IMR-90 (cell line): Measurements from ENCODE around the gene VPS8. TPM values are rescaled to one million over a fixed set of nuclear protein-coding genes. Genes with fewer than 3 reads are reported as not detected.

Source experiments
- ATAC-seq: fragments of 200-7000 bp; cut with Tn5 transposase; 2 replicates; pipeline ENCODE4 v1.9.1; 2020; ENCODE audit warnings: low read depth, mild to moderate bottlenecking, moderate library complexity
- BruUV-seq: library from RNA; stranded (reverse); fragments of 400-500 nt; replicated peaks from 2 replicates; lab custom pipeline; 2021; lab: Mats Ljungman, UMichigan
- CTCF ChIA-PET: fragments of 300-600 bp; formaldehyde crosslinking; extraction: SDS; loops from one replicate; lab custom pipeline; 2021; ENCODE audit warnings: antibody characterized with exemption; lab: Yijun Ruan, JAX
- POLR2A ChIA-PET: fragments of 300-600 bp; sonication (Branson Sonifier 250); formaldehyde crosslinking; loops from one replicate; lab custom pipeline; 2022; ENCODE audit warnings: antibody characterized with exemption; ENCODE audit not compliant: unreplicated experiment; lab: Charles Lee
- DNase-seq: peaks from one replicate; pipeline ENCODE4 v3.0.0; 2013
- H2AFZ ChIP-seq: replicated peaks from 2 replicates; pipeline ENCODE3; 2013; ENCODE audit warnings: low read length, mild to moderate bottlenecking; ENCODE audit not compliant: poor library complexity
- H2AK5ac ChIP-seq: 2 replicates; pipeline ENCODE4 v1.6.1; 2013; ENCODE audit warnings: low read depth, low read length, inconsistent platforms
- H2AK9ac ChIP-seq: replicated peaks from 2 replicates; pipeline ENCODE3; 2013; ENCODE audit warnings: mild to moderate bottlenecking, low read depth, low read length, moderate library complexity; ENCODE audit not compliant: poor library complexity
- H2BK120ac ChIP-seq: 2 replicates; pipeline ENCODE4 v1.6.1; 2013; ENCODE audit warnings: low read depth, low read length, inconsistent platforms
- H2BK15ac ChIP-seq: 3 replicates; pipeline ENCODE4 v1.6.1; 2013; ENCODE audit warnings: low read depth, low read length, inconsistent platforms
- H2BK20ac ChIP-seq: 2 replicates; pipeline ENCODE4 v1.6.1; 2013; ENCODE audit warnings: low read depth, mild to moderate bottlenecking, inconsistent platforms, low read length, moderate library complexity
- H2BK5ac ChIP-seq: 2 replicates; pipeline ENCODE4 v1.6.1; 2013; ENCODE audit warnings: mild to moderate bottlenecking, low read depth, low read length, inconsistent platforms; ENCODE audit not compliant: poor library complexity, severe bottlenecking
- H3K14ac ChIP-seq: replicated peaks from 2 replicates; pipeline ENCODE4 v1.6.1; 2013; ENCODE audit warnings: low read depth, low read length, inconsistent platforms
- H3K18ac ChIP-seq: 2 replicates; pipeline ENCODE4 v1.6.1; 2013; ENCODE audit warnings: low read depth, low read length, control low read depth
- H3K23ac ChIP-seq: 2 replicates; pipeline ENCODE4 v1.6.1; 2013; ENCODE audit warnings: low read depth, low read length, inconsistent platforms
- H3K27ac ChIP-seq: 2 replicates; pipeline ENCODE4 v1.5.1; 2013; ENCODE audit warnings: mild to moderate bottlenecking, control low read depth, low read length; ENCODE audit not compliant: insufficient read depth
- H3K27me3 ChIP-seq: 2 replicates; pipeline ENCODE4 v1.6.1; 2013; ENCODE audit warnings: low read length; ENCODE audit not compliant: control insufficient read depth, insufficient read depth
- H3K36me3 ChIP-seq: 2 replicates; pipeline ENCODE4 v1.6.1; 2013; ENCODE audit warnings: low read length, mixed read lengths; ENCODE audit not compliant: control insufficient read depth, insufficient read depth
- H3K4ac ChIP-seq: 2 replicates; pipeline ENCODE4 v1.6.1; 2013; ENCODE audit warnings: low read depth, low read length, inconsistent platforms
- H3K4me1 ChIP-seq: 2 replicates; pipeline ENCODE4 v1.6.1; 2013; ENCODE audit warnings: low read length, mixed read lengths; ENCODE audit not compliant: control insufficient read depth, insufficient read depth
- H3K4me2 ChIP-seq: 2 replicates; pipeline ENCODE4 v1.6.1; 2013; ENCODE audit warnings: low read depth, mild to moderate bottlenecking, control low read depth, low read length, moderate library complexity
- H3K4me3 ChIP-seq: 2 replicates; pipeline ENCODE4 v1.5.1; 2013; ENCODE audit warnings: low read depth, mild to moderate bottlenecking, control low read depth, low read length, moderate library complexity; ENCODE audit not compliant: insufficient read depth
- H3K56ac ChIP-seq: 2 replicates; pipeline ENCODE4 v1.6.1; 2013; ENCODE audit warnings: low read length, inconsistent platforms; ENCODE audit not compliant: insufficient read depth; ENCODE audit errors: extremely low read depth
- H3K79me1 ChIP-seq, 2 experiments: 2 replicates each; pipeline ENCODE4 v1.6.1; 2013; ENCODE audit warnings: low read length in 2 of 2, inconsistent platforms in 1 of 2, low read depth in 1 of 2
- H3K9ac ChIP-seq: 2 replicates; pipeline ENCODE4 v1.6.1; 2013; ENCODE audit warnings: low read depth, low read length, control low read depth
- H3K9me1 ChIP-seq: 2 replicates; pipeline ENCODE4 v1.6.1; 2013; ENCODE audit warnings: low read length, inconsistent platforms; ENCODE audit not compliant: insufficient read depth
- H3K9me3 ChIP-seq: 2 replicates; pipeline ENCODE4 v1.6.1; 2013; ENCODE audit warnings: low read length; ENCODE audit not compliant: control insufficient read depth, insufficient read depth
- H4K20me1 ChIP-seq: 2 replicates; pipeline ENCODE4 v1.6.1; 2013; ENCODE audit warnings: low read length, inconsistent platforms; ENCODE audit not compliant: insufficient read depth
- H4K5ac ChIP-seq: 2 replicates; pipeline ENCODE4 v1.6.1; 2013; ENCODE audit warnings: mild to moderate bottlenecking, low read depth, low read length, control low read depth
- H4K8ac ChIP-seq, 2 experiments: 2 replicates each; pipeline ENCODE4 v1.6.1; 2013; ENCODE audit warnings: low read depth in 2 of 2, low read length in 2 of 2, control low read depth in 1 of 2, inconsistent platforms in 1 of 2
- H4K91ac ChIP-seq: 2 replicates; pipeline ENCODE4 v1.6.1; 2013; ENCODE audit warnings: low read depth, low read length, inconsistent platforms; ENCODE audit not compliant: insufficient read depth
- RFX5 ChIP-seq: IDR thresholded peaks from 2 replicates; pipeline ENCODE4 v1.8.0; 2012; ENCODE audit warnings: low read depth, mild to moderate bottlenecking, low read length, moderate library complexity
- WGBS, 2 experiments: methylation state at CpG; one replicate each; pipeline versions ENCODE4 v1.1.5 to v1.1.7; 2013; ENCODE audit warnings: missing lambda C conversion rate in 2 of 2; ENCODE audit not compliant: insufficient read length in 1 of 2; ENCODE audit errors: extremely low coverage in 2 of 2; 5-methylcytosine and 5-hydroxymethylcytosine counted together
- dilution Hi-C: fragments of 300-500 bp; cut with HindIII; formaldehyde crosslinking; loops from one replicate; pipeline ENCODE4 v1.14.3; 2018; ENCODE audit warnings: low sequenced_read_pairs; ENCODE audit not compliant: unreplicated experiment
- in situ Hi-C: fragments of 300-500 bp; cut with MboI; formaldehyde crosslinking; loops from 3 replicates; pipeline ENCODE4 v1.14.3; 2019; ENCODE audit warnings: low sequenced_read_pairs, inconsistent platforms, mixed read lengths
- intact Hi-C: fragments of 100-400 bp; cut with micrococcal nuclease; formaldehyde crosslinking; loops from 2 replicates; pipeline ENCODE4 v1.10.0; 2022
- polyA plus RNA-seq, 3 experiments: library from polyadenylated mRNA; depleted of rRNA; stranded (reverse); fragments of >200 nt; gene quantifications; 2 replicates each; pipeline ENCODE4 v1.2.3, GENCODE V29; 2012; ENCODE audit warnings: low replicate concordance in 1 of 3
- total RNA-seq: library from RNA; depleted of rRNA; stranded (reverse); fragments of >200 nt; gene quantifications from 2 replicates; pipeline ENCODE4 v1.2.3, GENCODE V29; 2012

Gene VPS8
- total and polyA plus RNA-seq, 2 of the 4 experiments (the other 2 are of a cell fraction) = 14.0 to 56.1 TPM

GRCh38 chr3:184918750-184919149, 106.8 kb downstream of the VPS8 start:
- no peaks in the 10 kb centered on the region for H3K79me1 ChIP-seq
- H3K4me1 ChIP-seq = no peaks in the 10 kb centered on the region
- H3K14ac ChIP-seq = no peak overlapping the region
- TF ChIP-seq RFX5 = no peak
- no peak overlapping the region for H3K4me3 ChIP-seq
- no peak overlapping the region for H4K91ac ChIP-seq
- no peak overlapping the region for H3K56ac ChIP-seq
- no peak overlapping the region for H2AK5ac ChIP-seq
- H2AFZ ChIP-seq = no peak overlapping the region
- no TSS peak for BruUV-seq
- no peak overlapping the region for H3K23ac ChIP-seq
- H3K27ac ChIP-seq = no peak overlapping the region
- DNase-seq (no peak), ATAC-seq (no peak)
- intact Hi-C loops = no loop called here
- no peak overlapping the region for H2AK9ac ChIP-seq
- H3K4me2 ChIP-seq = no peak overlapping the region
- no peak overlapping the region for H3K9ac ChIP-seq
- dilution Hi-C loops = no loop called here
- H3K4ac ChIP-seq = no peak overlapping the region
- no peak overlapping the region for H2BK15ac ChIP-seq
- H2BK20ac ChIP-seq = no peak overlapping the region
- no peaks in the 10 kb centered on the region for H4K20me1 ChIP-seq
- no peak overlapping the region for H4K8ac ChIP-seq
- no peaks in the 10 kb centered on the region for H3K9me3 ChIP-seq
- H2BK5ac ChIP-seq = no peak overlapping the region
- no CpG with 5 or more reads among the region's 3 CpGs for WGBS, 2 experiments
- in situ Hi-C loops = no loop called here
- H2BK120ac ChIP-seq = no peak overlapping the region
- H3K9me1 ChIP-seq = no peaks in the 10 kb centered on the region
- H3K18ac ChIP-seq = no peak overlapping the region
- H4K5ac ChIP-seq = no peak overlapping the region
- H3K36me3 ChIP-seq = peaks cover 2% of the 10 kb centered on the region; the same call in 1 of the 2 replicates
- ChIA-PET POLR2A (no interaction called here), CTCF (no interaction called here)
- H3K27me3 ChIP-seq = no peaks in the 10 kb centered on the region
